H1 (cell line): ENCODE data around the gene ELL2. TPM values are rescaled to one million over a fixed set of nuclear protein-coding genes. Genes with fewer than 3 reads are reported as not detected.

Experiments used
- polyA plus RNA-seq, 7 experiments: library from polyadenylated mRNA; depleted of rRNA in 3 of 7; stranded (reverse) in 5 of 7; unstranded in 2 of 7; fragments of >200 nt in 5 of 7; fragments of 200-250 nt in 2 of 7; gene quantifications; 1 replicate in 5 of 7; 2 replicates in 1 of 7; 4 replicates in 1 of 7; pipeline versions ENCODE4 v1.2.1 to v1.2.3, GENCODE V29; 2011 to 2013; ENCODE audit warnings: missing spikeins in 2 of 7, mixed read lengths in 2 of 7
- total RNA-seq: library from RNA; stranded (reverse); fragmentation: NEBNext Ultra II Directional; extraction: Animal tissue kit (Norgen Biotek cat#: 25700); gene quantifications from 2 replicates; pipeline ENCODE4 v1.2.1, GENCODE V29; 2021
- TF ChIP-seq, protein P1 (sequence below): fragments of 300-600 bp; sonication (generic); IDR thresholded peaks from 2 replicates; pipeline ENCODE4 v1.7.1; 2012; ENCODE audit warnings: low read length, moderate library complexity, mild to moderate bottlenecking, inconsistent platforms; ENCODE audit not compliant: insufficient replicate concordance

ELL2 gene
- total and polyA plus RNA-seq, 2 of the 8 experiments (the other 6 are each of a cell fraction or from before 2014, with no cell fraction given) = 6.3 to 29.4 TPM

DNA sequence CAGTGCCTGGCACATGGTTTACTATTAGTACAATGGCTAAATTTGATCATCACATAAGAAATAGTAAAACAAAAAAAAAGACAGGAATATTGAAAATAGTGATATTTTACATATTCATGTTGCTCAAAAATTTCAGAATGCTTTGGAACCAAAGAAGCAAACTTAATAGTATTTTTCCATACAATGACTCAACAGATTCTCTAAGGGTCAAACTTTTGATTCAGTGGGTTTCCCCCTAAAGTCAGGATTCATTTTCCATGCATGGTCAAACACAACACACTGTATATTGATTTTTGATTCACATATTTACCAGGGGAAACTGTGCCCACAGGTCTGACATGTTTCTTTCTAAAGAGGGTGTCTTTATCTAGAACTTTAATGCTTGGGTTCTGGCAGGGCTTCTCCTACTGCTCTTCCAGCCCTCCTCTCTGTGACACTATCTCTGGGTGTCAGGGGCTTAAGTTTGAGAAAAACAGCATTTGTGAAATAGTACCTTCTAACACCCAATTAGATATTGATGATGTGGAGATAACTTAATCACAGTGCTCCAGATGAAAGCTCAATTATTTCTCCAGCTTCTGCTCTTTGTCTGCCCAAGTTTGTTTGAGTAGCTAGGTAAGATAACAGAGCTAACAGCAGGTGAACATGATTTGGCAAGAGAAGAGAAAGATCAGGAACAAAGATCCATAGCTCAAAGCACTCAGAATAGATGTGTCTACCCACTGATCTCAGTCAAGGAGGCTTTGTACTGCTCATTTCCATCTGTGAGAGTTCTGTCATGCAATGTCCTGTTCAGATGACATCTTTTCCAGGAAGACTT is 35.5 kb upstream of the ELL2 start (continued):
- TF ChIP-seq, protein P1, sequence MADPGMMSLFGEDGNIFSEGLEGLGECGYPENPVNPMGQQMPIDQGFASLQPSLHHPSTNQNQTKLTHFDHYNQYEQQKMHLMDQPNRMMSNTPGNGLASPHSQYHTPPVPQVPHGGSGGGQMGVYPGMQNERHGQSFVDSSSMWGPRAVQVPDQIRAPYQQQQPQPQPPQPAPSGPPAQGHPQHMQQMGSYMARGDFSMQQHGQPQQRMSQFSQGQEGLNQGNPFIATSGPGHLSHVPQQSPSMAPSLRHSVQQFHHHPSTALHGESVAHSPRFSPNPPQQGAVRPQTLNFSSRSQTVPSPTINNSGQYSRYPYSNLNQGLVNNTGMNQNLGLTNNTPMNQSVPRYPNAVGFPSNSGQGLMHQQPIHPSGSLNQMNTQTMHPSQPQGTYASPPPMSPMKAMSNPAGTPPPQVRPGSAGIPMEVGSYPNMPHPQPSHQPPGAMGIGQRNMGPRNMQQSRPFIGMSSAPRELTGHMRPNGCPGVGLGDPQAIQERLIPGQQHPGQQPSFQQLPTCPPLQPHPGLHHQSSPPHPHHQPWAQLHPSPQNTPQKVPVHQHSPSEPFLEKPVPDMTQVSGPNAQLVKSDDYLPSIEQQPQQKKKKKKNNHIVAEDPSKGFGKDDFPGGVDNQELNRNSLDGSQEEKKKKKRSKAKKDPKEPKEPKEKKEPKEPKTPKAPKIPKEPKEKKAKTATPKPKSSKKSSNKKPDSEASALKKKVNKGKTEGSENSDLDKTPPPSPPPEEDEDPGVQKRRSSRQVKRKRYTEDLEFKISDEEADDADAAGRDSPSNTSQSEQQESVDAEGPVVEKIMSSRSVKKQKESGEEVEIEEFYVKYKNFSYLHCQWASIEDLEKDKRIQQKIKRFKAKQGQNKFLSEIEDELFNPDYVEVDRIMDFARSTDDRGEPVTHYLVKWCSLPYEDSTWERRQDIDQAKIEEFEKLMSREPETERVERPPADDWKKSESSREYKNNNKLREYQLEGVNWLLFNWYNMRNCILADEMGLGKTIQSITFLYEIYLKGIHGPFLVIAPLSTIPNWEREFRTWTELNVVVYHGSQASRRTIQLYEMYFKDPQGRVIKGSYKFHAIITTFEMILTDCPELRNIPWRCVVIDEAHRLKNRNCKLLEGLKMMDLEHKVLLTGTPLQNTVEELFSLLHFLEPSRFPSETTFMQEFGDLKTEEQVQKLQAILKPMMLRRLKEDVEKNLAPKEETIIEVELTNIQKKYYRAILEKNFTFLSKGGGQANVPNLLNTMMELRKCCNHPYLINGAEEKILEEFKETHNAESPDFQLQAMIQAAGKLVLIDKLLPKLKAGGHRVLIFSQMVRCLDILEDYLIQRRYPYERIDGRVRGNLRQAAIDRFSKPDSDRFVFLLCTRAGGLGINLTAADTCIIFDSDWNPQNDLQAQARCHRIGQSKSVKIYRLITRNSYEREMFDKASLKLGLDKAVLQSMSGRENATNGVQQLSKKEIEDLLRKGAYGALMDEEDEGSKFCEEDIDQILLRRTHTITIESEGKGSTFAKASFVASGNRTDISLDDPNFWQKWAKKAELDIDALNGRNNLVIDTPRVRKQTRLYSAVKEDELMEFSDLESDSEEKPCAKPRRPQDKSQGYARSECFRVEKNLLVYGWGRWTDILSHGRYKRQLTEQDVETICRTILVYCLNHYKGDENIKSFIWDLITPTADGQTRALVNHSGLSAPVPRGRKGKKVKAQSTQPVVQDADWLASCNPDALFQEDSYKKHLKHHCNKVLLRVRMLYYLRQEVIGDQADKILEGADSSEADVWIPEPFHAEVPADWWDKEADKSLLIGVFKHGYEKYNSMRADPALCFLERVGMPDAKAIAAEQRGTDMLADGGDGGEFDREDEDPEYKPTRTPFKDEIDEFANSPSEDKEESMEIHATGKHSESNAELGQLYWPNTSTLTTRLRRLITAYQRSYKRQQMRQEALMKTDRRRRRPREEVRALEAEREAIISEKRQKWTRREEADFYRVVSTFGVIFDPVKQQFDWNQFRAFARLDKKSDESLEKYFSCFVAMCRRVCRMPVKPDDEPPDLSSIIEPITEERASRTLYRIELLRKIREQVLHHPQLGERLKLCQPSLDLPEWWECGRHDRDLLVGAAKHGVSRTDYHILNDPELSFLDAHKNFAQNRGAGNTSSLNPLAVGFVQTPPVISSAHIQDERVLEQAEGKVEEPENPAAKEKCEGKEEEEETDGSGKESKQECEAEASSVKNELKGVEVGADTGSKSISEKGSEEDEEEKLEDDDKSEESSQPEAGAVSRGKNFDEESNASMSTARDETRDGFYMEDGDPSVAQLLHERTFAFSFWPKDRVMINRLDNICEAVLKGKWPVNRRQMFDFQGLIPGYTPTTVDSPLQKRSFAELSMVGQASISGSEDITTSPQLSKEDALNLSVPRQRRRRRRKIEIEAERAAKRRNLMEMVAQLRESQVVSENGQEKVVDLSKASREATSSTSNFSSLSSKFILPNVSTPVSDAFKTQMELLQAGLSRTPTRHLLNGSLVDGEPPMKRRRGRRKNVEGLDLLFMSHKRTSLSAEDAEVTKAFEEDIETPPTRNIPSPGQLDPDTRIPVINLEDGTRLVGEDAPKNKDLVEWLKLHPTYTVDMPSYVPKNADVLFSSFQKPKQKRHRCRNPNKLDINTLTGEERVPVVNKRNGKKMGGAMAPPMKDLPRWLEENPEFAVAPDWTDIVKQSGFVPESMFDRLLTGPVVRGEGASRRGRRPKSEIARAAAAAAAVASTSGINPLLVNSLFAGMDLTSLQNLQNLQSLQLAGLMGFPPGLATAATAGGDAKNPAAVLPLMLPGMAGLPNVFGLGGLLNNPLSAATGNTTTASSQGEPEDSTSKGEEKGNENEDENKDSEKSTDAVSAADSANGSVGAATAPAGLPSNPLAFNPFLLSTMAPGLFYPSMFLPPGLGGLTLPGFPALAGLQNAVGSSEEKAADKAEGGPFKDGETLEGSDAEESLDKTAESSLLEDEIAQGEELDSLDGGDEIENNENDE = no peak
- TF ChIP-seq, all 59 proteins: peak for 0
